ENCODE results near the gene ACCS.

Gene ACCS

GRCh38 chr11:44046182-44046581, 19.9 kb upstream of the ACCS start:
- TF ChIP-seq CTCF (conservative IDR thresholded peaks at IDR 0.05): no peak
- no peak overlapping the region for H3K27ac ChIP-seq

GRCh38 chr11:44047298-44047697, 18.8 kb upstream of the ACCS start:
- no peak overlapping the region for H3K27ac ChIP-seq
- no peak for TF ChIP-seq CTCF (conservative IDR thresholded peaks at IDR 0.05)

- no peak for TF ChIP-seq CTCF (conservative IDR thresholded peaks at IDR 0.05)
- H3K27ac ChIP-seq: no peak within 1 kb of the TSS
These were observed 18.1 kb upstream of the ACCS start, which contains the start of gene ACCSL for GRCh38 chr11:44047931-44048431. Gene ACCSL, plus strand, starts transcription at chr11:44047981. Its CDS starts 56 bp downstream, at chr11:44048037.

GRCh38 chr11:44049832-44050231, 16.2 kb upstream of the ACCS start:
- no peak overlapping the region for H3K27ac ChIP-seq
- no peak for TF ChIP-seq CTCF (conservative IDR thresholded peaks at IDR 0.05)

- TF ChIP-seq CTCF (conservative IDR thresholded peaks at IDR 0.05): no peak
- H3K27ac ChIP-seq: no peak overlapping the region
These were observed 14.9 kb upstream of the ACCS start for GRCh38 chr11:44051171-44051570.

GRCh38 chr11:44057340-44057739, 8.7 kb upstream of the ACCS start:
- no peak for TF ChIP-seq CTCF (conservative IDR thresholded peaks at IDR 0.05)
- H3K27ac ChIP-seq: no peak overlapping the region

- no peak for TF ChIP-seq CTCF (conservative IDR thresholded peaks at IDR 0.05)
- no peak overlapping the region for H3K27ac ChIP-seq
These were observed 7.8 kb upstream of the ACCS start for GRCh38 chr11:44058275-44058674.

All from VCaP (cell line).